GM10847 (cell line): ENCODE results near the gene HS6ST1.

Experiments
- POLR2A ChIP-seq: IDR thresholded peaks from 2 replicates; pipeline ENCODE4 v1.6.1; 2011; ENCODE audit not compliant: insufficient read length; ENCODE audit errors: extremely low read depth

Gene HS6ST1

DNA sequence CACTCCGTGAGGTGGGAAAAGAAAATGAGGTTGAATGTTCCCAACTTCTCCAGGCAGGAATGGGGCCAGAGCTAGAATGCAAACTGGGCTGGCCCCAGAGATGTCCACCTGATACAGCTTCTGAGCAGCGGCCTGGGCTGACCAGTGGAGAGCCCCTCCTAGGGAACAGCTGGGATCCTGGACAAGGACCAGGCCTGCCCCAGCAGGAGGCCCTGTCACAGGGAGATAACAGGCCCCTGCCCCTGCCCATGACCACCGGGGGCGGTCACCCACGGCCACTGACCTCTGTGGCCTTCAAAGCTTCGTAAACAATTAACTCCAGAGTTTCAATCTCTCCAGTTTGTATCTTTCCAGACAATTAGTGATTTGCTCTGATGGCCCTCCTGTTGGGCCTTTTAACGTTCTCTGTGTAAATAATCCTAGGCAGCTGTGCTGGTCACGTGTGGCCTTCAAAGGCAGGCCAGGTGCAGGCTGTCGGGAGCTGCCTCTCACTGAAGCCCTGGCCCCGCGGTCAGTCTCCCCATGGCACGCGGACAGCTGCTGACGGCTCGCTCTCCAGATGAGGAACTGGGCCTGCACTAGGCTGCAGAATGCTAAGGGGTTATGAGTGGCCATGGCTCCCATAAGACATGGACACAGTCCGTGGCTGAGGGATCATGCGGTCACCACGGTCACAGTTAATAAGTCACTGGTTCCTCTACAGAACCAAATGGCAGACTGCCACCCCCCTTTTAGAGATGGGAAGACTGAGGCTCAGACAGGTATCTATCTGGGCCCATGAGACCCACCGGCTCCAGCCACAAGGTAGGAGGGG lies 9.2 kb downstream of the HS6ST1 start:
- TF ChIP-seq POLR2A: no peak

DNA sequence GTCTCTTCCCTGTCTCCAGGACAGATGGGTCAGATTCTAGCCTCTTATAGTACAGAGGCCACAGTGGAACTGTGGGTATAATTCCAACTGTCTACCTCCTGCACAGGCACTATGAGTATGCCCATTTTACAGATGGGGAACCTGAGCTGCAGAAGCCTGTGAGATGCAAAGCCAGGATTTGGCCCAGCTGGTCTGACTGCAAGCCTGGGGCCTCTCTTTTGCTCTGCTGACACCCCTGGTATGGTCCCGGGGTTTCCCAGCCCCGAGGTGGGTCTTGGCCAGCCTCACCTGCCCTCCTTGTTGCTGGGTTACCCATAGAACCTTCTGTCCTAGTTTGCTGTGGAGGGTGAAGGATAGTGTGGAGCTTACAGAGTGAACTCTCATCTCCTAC lies 9.8 kb downstream of the HS6ST1 start:
- no peak for TF ChIP-seq POLR2A

DNA sequence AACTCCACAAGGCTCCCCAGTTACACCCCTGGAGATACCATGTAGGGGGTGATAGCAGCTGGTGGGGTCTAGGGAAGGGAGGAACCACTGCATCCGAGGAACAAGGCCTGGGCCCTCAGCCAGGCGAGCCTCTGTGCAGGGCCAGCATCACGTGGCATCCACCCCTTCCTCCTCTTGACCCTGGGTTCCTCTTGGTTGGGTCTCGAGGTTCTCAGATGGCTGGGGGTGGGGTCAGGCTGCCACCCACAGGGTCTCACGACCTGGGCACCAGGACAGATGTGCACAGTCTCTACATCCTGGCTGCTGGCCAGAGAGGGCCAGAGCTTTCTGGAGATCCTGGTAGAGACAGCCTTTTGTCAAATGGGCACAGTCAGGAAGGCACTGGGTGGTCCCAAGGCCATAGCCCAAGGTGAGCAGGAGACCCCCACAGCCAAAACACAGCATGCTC lies 10.4 kb downstream of the HS6ST1 start:
- TF ChIP-seq POLR2A: no peak

DNA sequence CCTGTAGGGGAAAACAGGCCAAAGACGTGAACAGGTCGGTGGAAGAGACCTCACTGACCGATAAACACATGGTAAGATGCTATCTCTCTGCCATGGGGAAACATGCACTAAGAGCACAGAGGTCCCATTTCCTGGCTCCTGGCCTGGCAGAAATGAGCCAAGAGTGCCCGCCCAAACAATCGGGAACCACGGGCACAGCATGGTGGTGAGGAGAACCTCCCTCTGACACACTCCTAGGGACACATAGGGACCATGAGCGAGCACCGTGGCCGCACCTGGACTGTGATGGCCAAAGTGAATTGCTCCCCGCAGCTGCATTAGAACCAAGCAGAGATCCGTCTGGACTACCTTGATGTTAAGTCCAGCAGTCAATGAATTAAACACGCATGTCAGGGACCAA lies 11.1 kb downstream of the HS6ST1 start:
- no peak for TF ChIP-seq POLR2A

DNA sequence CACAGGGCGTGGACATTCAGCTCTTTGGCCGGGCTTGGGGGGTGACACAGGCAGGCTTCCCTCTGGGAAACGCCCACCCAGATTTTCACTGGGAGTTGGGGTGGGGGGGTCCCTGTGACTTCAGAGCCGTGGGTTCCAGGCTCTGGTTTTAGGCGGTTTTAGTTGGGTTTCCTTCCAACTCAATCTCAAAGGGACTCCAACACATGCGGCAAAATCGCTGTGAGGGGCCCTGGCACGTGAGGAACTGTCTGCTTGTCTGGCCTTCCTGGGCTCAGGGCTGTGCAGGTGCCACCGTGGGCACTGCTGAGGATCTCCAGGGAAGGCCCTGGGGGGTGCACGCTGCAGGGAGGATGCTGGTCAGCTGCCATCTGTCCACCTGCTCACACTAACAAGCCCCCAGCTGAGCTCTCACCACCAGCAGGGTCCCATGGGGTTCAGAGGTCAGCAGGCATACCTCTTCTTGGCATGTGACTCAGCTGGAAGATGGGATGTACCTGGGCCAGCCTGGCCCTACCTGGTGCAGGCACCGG lies 11.7 kb downstream of the HS6ST1 start:
- no peak for TF ChIP-seq POLR2A

DNA sequence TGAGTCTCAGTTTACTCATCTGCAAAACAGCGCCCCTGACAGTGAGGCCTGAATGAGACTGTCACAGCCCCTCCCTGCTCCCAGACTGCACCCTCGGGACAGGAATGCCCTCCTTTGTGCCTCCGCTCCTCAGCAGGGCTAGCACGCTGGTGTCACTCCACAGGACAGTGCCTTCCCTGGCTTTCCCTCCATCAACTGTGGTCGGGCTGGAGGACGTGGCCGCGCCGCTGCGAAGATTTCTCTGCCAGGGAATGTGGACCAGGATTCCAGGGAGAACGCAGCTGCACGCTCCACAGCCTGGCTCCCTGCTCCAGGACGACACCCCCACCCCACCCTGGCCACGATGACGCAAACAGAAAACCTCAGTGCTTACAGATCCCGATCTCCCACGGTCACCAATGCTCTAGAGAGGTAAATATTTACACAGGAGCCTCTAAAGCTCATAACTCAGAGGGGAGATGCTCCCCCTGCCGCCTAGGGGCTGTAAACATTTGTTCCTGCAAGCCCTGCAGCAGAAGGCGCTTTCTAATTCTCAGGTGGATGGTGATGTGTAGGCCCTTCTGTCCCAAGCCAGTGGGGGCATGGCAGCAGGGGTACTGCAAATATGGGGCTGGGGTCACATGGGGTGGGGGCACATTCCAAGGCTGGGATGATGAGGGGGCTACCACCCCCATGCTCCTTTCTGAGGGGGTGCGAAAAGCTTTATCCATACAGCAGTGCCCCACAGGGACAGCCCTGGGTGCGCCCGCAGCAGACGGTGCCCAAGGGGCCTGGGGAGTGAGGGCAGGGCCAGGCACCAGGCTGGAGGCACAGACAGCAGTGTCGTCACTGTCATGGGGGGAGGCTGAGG lies 12.4 kb downstream of the HS6ST1 start:
- TF ChIP-seq POLR2A: no peak

DNA sequence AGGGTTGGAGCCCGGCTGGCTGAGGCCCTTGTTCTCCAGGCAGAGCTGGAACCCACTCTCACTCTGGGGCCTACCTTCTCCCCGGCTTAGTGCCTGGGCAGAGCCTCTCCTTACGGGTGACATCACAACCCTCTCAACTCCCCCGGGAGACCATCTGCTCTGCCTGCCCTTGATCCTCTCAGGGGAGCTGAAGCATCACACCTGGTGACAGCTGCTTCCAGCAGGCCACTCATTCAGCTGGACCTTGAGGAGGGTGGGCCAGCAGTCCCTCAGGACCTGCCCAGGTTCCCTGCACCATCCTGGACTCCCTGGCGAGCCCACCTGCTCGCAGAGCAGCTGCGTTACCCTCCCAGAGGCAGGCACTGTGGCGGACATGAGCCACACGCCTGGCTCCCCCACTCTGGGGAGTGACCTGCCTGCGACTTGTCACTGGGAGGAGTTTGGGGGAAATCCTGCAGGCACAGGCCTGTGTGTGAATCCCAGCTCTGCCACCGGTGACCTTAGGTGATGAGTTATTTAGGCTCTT lies 13.1 kb downstream of the HS6ST1 start:
- no peak for TF ChIP-seq POLR2A

DNA sequence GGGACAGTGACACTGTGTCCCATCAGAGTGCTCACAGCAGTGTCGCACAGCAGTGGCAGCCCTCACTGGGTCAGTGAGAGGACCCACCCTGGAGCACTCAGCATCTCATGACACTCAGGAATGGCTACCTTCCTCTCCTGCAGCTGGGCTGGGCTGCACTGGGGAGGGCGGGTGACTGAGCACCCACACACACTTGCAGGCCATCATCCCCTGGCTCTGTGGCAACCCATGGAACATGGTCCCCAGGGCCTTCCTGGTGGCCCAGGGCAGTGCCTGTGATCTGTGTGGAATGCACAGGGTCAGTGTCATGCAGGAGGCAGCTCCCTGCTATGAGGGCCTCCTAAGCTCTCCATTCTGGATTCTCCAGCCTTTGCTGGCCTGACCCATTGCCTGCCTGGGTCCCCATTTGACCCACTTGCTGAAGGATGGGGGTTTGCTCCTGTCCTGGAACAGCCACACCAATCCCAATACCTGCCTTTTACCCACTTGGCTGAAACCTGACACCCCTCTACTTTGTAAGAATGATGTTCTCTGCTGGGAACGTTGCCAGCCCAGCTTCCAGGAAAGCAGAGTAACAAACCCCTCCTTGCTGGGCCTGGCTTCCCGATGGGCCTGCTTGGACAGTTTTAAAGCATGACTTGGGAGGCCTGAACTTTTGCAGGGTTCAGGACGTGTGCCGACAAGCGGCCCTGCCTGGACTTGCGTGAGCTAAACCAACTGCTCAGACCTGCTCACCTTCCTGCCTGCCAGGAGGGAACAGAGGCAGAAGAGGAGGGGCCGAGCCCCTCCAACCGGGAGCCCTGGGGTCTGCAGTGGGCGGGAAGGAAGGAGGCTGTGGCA lies 13.7 kb downstream of the HS6ST1 start:
- TF ChIP-seq POLR2A: no peak

DNA sequence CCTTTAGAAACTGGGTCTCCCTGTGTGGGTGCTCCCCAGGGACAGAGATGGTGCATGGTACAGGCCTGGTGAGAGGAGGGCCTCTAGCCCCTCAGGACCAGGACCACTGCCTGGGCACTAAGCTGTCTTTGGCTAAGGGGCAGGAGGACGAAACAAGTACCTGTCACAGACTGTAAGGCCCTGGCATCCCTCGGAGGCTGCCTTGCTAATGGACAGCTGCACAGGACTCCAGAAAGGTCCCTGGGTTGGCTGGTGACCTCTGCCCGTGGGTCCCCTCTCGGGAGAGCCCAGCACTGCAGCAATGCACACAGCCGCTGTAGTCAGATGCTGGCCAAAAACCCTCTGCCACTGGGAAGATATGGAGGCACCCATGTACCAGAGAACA lies 14.3 kb downstream of the HS6ST1 start:
- TF ChIP-seq POLR2A: no peak

DNA sequence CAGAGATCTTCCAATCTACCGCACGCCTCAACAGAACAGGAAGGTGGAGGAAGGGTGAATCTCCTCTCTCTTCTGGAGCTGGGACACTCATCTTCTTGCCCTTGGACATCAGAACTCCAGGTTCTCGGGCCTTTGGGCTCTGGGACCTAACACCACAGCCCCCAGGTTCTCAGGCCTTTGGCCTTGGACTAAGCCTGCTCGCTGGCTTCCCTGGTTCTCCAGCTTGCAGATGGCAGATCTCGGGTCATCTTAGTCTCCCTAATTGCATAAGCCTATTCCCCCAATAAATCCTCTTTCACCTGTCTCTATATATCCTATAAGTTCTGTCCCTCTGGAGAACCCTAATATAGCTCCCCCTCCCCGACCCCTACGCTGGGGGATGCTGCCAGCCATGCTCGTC lies 14.8 kb downstream of the HS6ST1 start:
- TF ChIP-seq POLR2A: no peak

DNA sequence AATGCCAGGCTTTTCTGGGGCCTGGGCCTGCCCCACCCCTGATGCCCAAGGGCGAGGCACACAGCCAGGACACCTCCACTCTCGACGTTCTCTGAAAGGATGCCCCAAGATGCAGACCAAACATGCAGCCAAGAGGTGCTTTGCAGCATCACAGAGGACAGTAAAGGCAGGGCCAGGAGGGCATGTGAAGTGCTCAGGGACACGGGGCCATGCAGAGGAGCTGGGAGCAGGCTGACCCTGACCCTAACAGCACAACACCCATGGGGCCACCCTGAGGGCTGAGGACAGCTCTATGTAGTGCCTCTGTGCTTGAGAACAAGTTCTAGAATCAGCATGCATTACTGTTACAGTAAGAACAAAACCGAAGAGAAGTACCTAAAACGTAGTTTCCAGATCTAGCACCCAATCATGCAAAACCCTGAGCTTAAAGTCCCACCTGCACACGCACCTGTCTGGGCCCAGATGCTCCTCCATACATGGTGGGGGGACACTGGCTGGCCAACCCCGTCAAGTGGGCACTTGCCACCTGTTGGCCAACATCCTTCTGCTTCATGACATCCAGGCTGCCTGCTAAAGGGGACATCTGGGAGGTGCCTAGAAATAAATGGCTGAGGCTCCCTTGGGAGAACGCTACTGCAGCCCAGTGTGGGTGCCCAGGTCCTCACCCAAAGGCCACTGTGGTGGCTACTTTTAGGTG lies 15.4 kb downstream of the HS6ST1 start:
- TF ChIP-seq POLR2A: no peak

DNA sequence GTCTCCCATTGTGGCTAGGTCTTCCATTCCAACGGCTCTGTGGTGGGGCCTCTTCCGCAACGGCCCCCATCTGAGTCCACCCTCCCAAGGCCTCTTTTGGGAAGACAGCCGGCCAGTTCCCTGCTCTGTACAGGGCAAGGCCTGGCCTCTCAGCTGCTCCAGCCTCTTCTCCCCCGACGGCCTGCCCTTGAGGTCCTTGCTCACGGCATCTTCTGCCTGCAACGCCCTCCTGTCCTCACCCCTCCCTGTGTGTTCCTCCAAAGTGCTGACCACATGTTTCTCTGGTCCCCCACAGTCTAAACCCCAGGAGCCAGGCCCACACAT lies 16.0 kb downstream of the HS6ST1 start:
- TF ChIP-seq POLR2A: no peak

DNA sequence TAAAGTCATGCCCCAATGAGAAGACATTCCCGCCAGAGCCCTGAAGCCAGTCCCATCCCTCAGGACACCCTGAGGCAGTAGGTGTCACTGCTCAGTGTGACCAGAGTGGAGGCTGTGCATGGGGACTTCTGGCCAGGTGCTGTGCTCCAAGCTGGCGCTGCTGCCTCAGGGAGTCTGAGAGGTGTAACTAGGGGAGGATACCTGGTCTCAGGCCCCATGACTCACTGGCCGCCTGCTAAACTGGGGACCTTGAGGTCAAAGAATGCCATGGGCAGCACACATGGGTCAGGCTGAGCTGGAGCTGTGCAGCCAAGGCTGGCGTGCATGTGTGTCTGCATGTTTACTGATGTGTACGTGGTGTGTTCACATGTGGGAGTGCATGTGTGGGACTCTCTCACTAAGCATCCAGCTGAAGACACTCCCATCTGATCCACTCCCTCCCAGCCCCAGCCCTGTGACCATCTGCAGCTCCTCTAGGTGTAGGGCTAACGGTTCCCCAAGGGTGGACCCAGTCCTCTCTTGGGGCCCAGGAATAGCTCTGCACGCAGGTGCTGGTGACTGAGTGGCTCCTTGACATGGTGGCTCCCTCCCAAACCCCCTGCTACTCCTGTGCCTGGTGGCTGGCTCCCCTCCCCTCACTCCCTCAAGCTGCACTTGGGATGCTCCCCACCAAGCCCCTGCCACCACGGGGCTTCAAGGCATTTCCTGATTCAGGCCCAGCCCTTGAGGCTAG lies 16.5 kb downstream of the HS6ST1 start:
- no peak for TF ChIP-seq POLR2A

DNA sequence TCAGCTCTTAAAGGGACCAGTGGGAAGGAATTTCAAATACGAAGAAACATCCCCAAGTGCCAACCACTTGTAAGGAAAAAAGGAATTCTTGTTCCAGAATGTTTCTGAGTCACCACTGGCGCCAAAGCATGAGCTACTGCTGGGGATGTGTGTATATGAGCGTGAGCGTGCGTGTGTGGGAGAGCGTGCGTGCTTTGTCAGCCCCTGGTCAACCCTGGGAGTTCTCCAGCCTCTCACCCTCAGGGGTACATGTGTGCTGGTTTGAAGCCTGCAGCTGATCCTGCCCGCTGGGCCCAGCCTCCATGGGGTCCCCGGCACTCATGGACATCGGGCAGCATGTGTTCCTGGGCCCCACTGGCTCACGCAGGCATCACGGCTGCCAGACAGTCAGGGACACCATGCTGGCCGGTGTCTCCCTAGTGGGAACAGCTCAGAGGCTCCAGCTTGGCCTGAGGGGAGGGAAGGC lies 17.1 kb downstream of the HS6ST1 start:
- no peak for TF ChIP-seq POLR2A
